WTC11 (cell line): ENCODE results near the gene NFAT5. TPM values are rescaled to one million over a fixed set of nuclear protein-coding genes. Genes with fewer than 3 reads are reported as not detected.

Source experiments
- ATAC-seq: fragments of 200-7000 bp; cut with Tn5 transposase; 2 replicates; pipeline ENCODE4 v1.10.0; 2021; ENCODE audit warnings: mild to moderate bottlenecking, moderate library complexity
- CTCF ChIA-PET: fragments of 300-600 bp; sonication (Branson Sonifier 250); formaldehyde crosslinking; loops from one replicate; lab custom pipeline; 2021; ENCODE audit warnings: antibody characterized with exemption; lab: Charles Lee
- POLR2A ChIA-PET: fragments of 350-600 bp; sonication (Branson Sonifier 250); formaldehyde crosslinking; loops from one replicate; lab custom pipeline; 2021; ENCODE audit warnings: antibody characterized with exemption; lab: Charles Lee
- DNase-seq: peaks from one replicate; pipeline ENCODE4 v3.0.0; 2021; ENCODE audit warnings: low spot score
- H3K27ac Mint-ChIP-seq: 2 replicates; pipeline ENCODE4 v1.8.0; 2021; ENCODE audit warnings: mixed read lengths
- H3K27me3 Mint-ChIP-seq: 2 replicates; pipeline ENCODE4 v1.8.0; 2021; ENCODE audit warnings: low read depth, mild to moderate bottlenecking, moderate library complexity, mixed read lengths
- H3K36me3 Mint-ChIP-seq: 2 replicates; pipeline ENCODE4 v1.8.0; 2021; ENCODE audit warnings: mixed read lengths
- H3K4me1 Mint-ChIP-seq: 2 replicates; pipeline ENCODE4 v1.8.0; 2022; ENCODE audit warnings: mixed read lengths
- H3K4me3 Mint-ChIP-seq: 2 replicates; pipeline ENCODE4 v1.8.0; 2021; ENCODE audit warnings: mild to moderate bottlenecking, moderate library complexity, mixed read lengths
- H3K9me3 Mint-ChIP-seq: 2 replicates; pipeline ENCODE4 v1.8.0; 2021; ENCODE audit warnings: mixed read lengths
- E2F4 ChIP-seq: sonication (generic); formaldehyde crosslinking; IDR thresholded peaks from 2 replicates; pipeline ENCODE4 v1.8.1; 2022; ENCODE audit warnings: low read depth, mild to moderate bottlenecking, moderate library complexity, missing genetic modification reagents, borderline replicate concordance
- FOXK1 ChIP-seq: sonication (generic); formaldehyde crosslinking; IDR thresholded peaks from 2 replicates; pipeline ENCODE4 v1.8.0; 2022; ENCODE audit warnings: mild to moderate bottlenecking, moderate library complexity, missing genetic modification reagents
- GRHL2 ChIP-seq: fragments of 250-450 bp; sonication (Bioruptor Pico); IDR thresholded peaks from 2 replicates; pipeline ENCODE4 v1.8.0; 2022; ENCODE audit warnings: mild to moderate bottlenecking, moderate library complexity; ENCODE audit not compliant: insufficient replicate concordance, severe bottlenecking
- JUN ChIP-seq: sonication (generic); formaldehyde crosslinking; IDR thresholded peaks from 2 replicates; pipeline ENCODE4 v1.8.0; 2023; ENCODE audit warnings: mild to moderate bottlenecking, missing genetic modification reagents
- NFYB ChIP-seq: sonication (generic); formaldehyde crosslinking; conservative IDR thresholded peaks from 2 replicates; pipeline ENCODE4 v1.8.0; 2022; ENCODE audit warnings: low read depth, missing genetic modification reagents
- ZNF138 ChIP-seq: sonication (generic); formaldehyde crosslinking; conservative IDR thresholded peaks from 2 replicates; pipeline ENCODE4 v1.8.1; 2022; ENCODE audit warnings: mild to moderate bottlenecking, moderate library complexity, missing genetic modification reagents
- ZNF416 ChIP-seq: fragments of 250-450 bp; sonication (Bioruptor Pico); IDR thresholded peaks from 2 replicates; pipeline ENCODE4 v1.9.0; 2021; ENCODE audit warnings: mild to moderate bottlenecking, inconsistent platforms
- ZNF532 ChIP-seq: fragments of 250-450 bp; sonication (Bioruptor Pico); IDR thresholded peaks from 2 replicates; pipeline ENCODE4 v1.9.0; 2021; ENCODE audit warnings: mild to moderate bottlenecking, borderline replicate concordance
- microRNA-seq: library from miRNA; unstranded; fragments of <30 nt; microRNA quantifications from one replicate; pipeline ENCODE4 v1.2.0, GENCODE V29; 2022; ENCODE audit warnings: borderline number of aligned reads
- total RNA-seq: library from RNA; stranded (reverse); gene quantifications from 3 replicates; pipeline ENCODE4 v1.2.3, GENCODE V29; 2021
- TF ChIP-seq, protein P1 (sequence below): sonication (generic); formaldehyde crosslinking; IDR thresholded peaks from 2 replicates; pipeline ENCODE4 v1.8.0; 2023; ENCODE audit warnings: missing genetic modification reagents, mild to moderate bottlenecking, borderline replicate concordance
- TF ChIP-seq, protein P2 (sequence below): fragments of 250-450 bp; sonication (Bioruptor Pico); IDR thresholded peaks from 2 replicates; pipeline ENCODE4 v1.8.0; 2021; ENCODE audit warnings: mild to moderate bottlenecking
- TF ChIP-seq, protein P3 (sequence below): sonication (generic); formaldehyde crosslinking; IDR thresholded peaks from 2 replicates; pipeline ENCODE4 v1.8.1; 2022; ENCODE audit warnings: mild to moderate bottlenecking, missing genetic modification reagents, moderate library complexity, borderline replicate concordance

The NFAT5 gene
- total RNA-seq, 1 experiment from 2014 or later, result 23.2 TPM

DNA sequence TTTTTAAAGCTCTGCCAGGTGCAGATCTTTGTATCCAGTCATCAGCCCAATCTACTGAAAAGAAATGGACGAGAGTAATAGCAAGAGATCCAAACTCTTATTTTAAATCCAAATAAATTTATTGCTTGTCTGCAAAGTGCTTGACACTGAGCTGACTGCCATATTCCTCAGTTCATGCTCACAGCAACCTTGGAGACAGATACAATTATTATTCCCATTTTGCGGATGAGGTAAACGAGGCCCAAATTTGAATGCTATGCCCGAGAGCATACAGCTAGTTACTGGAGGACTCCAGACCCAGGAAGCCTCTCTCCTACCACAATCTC, 188.3 kb downstream of the NFAT5 start:
- ChIA-PET CTCF (interaction anchor here (0.5 to 2.7 kb wide), 35 partner anchors 9 to 359 kb away, joined by 3 to 36 read pairs (median 5); partner anchors contain the start of gene NQO1), POLR2A (interaction anchor here (0.5 to 1.4 kb wide), 5 partner anchors 9 to 522 kb away, joined by 3 to 7 read pairs (median 5); no protein-coding TSS in a partner anchor)
- peaks cover 35% of the 10 kb centered on the region for H3K36me3 Mint-ChIP-seq
- no peak for TF ChIP-seq NFYB (CRISPR knock-in tag)
- TF ChIP-seq E2F4 (CRISPR knock-in tag), result no peak
- TF ChIP-seq GRHL2, result no peak
- TF ChIP-seq ZNF532, result no peak
- TF ChIP-seq ZNF138 (CRISPR knock-in tag), result no peak
- TF ChIP-seq, protein P1, sequence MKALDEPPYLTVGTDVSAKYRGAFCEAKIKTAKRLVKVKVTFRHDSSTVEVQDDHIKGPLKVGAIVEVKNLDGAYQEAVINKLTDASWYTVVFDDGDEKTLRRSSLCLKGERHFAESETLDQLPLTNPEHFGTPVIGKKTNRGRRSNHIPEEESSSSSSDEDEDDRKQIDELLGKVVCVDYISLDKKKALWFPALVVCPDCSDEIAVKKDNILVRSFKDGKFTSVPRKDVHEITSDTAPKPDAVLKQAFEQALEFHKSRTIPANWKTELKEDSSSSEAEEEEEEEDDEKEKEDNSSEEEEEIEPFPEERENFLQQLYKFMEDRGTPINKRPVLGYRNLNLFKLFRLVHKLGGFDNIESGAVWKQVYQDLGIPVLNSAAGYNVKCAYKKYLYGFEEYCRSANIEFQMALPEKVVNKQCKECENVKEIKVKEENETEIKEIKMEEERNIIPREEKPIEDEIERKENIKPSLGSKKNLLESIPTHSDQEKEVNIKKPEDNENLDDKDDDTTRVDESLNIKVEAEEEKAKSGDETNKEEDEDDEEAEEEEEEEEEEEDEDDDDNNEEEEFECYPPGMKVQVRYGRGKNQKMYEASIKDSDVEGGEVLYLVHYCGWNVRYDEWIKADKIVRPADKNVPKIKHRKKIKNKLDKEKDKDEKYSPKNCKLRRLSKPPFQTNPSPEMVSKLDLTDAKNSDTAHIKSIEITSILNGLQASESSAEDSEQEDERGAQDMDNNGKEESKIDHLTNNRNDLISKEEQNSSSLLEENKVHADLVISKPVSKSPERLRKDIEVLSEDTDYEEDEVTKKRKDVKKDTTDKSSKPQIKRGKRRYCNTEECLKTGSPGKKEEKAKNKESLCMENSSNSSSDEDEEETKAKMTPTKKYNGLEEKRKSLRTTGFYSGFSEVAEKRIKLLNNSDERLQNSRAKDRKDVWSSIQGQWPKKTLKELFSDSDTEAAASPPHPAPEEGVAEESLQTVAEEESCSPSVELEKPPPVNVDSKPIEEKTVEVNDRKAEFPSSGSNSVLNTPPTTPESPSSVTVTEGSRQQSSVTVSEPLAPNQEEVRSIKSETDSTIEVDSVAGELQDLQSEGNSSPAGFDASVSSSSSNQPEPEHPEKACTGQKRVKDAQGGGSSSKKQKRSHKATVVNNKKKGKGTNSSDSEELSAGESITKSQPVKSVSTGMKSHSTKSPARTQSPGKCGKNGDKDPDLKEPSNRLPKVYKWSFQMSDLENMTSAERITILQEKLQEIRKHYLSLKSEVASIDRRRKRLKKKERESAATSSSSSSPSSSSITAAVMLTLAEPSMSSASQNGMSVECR (CRISPR knock-in tag), result no peak
- no peak for TF ChIP-seq ZNF416
- TF ChIP-seq, protein P2, sequence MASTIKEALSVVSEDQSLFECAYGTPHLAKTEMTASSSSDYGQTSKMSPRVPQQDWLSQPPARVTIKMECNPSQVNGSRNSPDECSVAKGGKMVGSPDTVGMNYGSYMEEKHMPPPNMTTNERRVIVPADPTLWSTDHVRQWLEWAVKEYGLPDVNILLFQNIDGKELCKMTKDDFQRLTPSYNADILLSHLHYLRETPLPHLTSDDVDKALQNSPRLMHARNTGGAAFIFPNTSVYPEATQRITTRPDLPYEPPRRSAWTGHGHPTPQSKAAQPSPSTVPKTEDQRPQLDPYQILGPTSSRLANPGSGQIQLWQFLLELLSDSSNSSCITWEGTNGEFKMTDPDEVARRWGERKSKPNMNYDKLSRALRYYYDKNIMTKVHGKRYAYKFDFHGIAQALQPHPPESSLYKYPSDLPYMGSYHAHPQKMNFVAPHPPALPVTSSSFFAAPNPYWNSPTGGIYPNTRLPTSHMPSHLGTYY (CRISPR knock-in tag), result no peak
- no peak for TF ChIP-seq JUN (CRISPR knock-in tag)
- no peak for TF ChIP-seq FOXK1 (CRISPR knock-in tag)
- TF ChIP-seq, protein P3, sequence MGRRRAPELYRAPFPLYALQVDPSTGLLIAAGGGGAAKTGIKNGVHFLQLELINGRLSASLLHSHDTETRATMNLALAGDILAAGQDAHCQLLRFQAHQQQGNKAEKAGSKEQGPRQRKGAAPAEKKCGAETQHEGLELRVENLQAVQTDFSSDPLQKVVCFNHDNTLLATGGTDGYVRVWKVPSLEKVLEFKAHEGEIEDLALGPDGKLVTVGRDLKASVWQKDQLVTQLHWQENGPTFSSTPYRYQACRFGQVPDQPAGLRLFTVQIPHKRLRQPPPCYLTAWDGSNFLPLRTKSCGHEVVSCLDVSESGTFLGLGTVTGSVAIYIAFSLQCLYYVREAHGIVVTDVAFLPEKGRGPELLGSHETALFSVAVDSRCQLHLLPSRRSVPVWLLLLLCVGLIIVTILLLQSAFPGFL (CRISPR knock-in tag), result no peak
- DNase-seq (no peak), ATAC-seq (no peak)
- no peaks in the 10 kb centered on the region for H3K9me3 Mint-ChIP-seq
- peaks cover 11% of the 10 kb centered on the region for H3K4me1 Mint-ChIP-seq
- H3K27me3 Mint-ChIP-seq, result peaks cover 29% of the 10 kb centered on the region
- H3K4me3 Mint-ChIP-seq, result peak overlapping the region; percentile 100
- peak overlapping the region; percentile 84; the same call in 1 of the 2 replicates for H3K27ac Mint-ChIP-seq

Small RNA genes lying within 50 kb of the gene (microRNA-seq; reads per million reads assigned to microRNA genes)
- gene MIR1538, result not detected

Other genes starting within 250 kb of the NFAT5 start
- gene PDF, start 235.4 kb upstream of the NFAT5 start, total RNA-seq, result 24.0 to 28.2 TPM (median 25.6 TPM) in 3 replicates
- 56.5 to 59.5 TPM (median 59.5 TPM) in 3 replicates for gene COG8, start 226.4 kb upstream of the NFAT5 start, total RNA-seq
- gene NIP7, start 226.2 kb upstream of the NFAT5 start, total RNA-seq, result 39.2 to 43.7 TPM (median 40.5 TPM) in 3 replicates
- 0.44 to 0.72 TPM (median 0.62 TPM) in 3 replicates for gene TMED6, start 214.2 kb upstream of the NFAT5 start, total RNA-seq
- gene TERF2, start 180.0 kb upstream of the NFAT5 start, total RNA-seq, result 30.0 to 35.7 TPM (median 31.3 TPM) in 3 replicates
- 95.3 to 109 TPM (median 99.7 TPM) in 3 replicates for gene CYB5B, start 141.3 kb upstream of the NFAT5 start, total RNA-seq
- 32.6 to 38.9 TPM (median 34.7 TPM) in 3 replicates for gene NQO1, start 160.6 kb downstream of the NFAT5 start, total RNA-seq
- gene NOB1, start 189.0 kb downstream of the NFAT5 start, total RNA-seq, result 80.3 to 88.0 TPM (median 81.7 TPM) in 3 replicates
- 37.9 to 39.1 TPM (median 39.0 TPM) in 3 replicates for gene WWP2, start 196.4 kb downstream of the NFAT5 start, total RNA-seq